ENCODE results near the gene BCL3. TPM values are rescaled to one million over a fixed set of nuclear protein-coding genes. Genes with fewer than 3 reads are reported as not detected.

Gene BCL3
- total RNA-seq, 1 experiment from 2014 or later = 2.2 TPM

DNA sequence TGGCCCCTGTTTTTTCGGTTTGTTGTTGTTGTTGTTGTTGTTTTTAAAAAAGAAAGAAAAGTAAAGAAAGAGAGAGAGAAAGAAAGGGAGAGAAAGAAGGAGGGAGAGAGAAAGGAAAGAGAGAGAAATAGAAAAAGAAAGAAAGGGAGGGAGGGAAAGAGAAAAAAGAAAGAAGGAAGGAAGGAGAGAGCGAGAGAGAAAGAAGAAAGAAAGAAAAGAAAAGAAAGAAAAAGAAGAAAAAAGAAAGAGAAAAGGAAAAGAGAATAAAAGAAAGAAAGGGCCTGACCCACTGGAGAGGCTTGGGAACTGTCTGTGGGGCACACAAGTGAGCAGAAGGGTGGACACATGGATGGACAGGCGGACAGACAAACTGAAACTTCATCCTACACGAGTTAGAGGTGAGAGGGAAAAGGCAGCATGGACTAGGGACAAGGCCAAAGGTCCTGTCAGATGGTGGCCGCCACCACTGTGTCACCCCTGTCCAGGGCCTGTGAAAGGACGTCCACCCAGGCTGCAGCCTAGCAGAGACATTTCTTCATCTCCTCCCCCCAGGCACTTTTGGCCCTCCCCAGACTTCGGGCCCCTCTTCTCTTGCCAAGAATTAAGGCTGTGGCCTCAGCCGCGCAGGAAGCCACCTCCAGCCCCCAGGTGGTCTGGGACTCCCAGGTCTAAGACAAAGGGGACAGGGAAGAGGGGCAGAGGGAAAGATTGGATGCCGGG is 51.3 kb downstream of the BCL3 start:
- Histone ChIP-seq H2BK120ac (ENCODE audit: low read depth, low read length, poor library complexity, severe bottlenecking) (no peak overlapping the region), H3K79me1 (ENCODE audit: insufficient read depth, low read depth, low read length, poor library complexity, severe bottlenecking) (no peaks in the 10 kb centered on the region), H4K5ac (ENCODE audit: insufficient read length, low read depth, low read length) (no peak overlapping the region), H4K20me1 (ENCODE audit: control insufficient read depth, insufficient read depth, insufficient read length) (no peaks in the 10 kb centered on the region), H3K4ac (ENCODE audit: low read depth, low read length) (no peak overlapping the region), H4K91ac (ENCODE audit: insufficient read length, low read depth, low read length) (no peak overlapping the region), H3K23me2 (ENCODE audit: insufficient read length, low read depth, low read length, poor library complexity, severe bottlenecking) (no peaks in the 10 kb centered on the region), H3K9ac (ENCODE audit: extremely low read depth, insufficient read length, low read length) (no peak overlapping the region), H3K14ac (ENCODE audit: insufficient read depth, low read length) (no peak overlapping the region), H3K79me2 (ENCODE audit: insufficient read depth, low read length) (no peaks in the 10 kb centered on the region), H2AK5ac (ENCODE audit: insufficient read length, low read length) (no peak overlapping the region), H3K4me1 (ENCODE audit: insufficient read depth, low read length) (peaks cover 3% of the 10 kb centered on the region; the same call in 1 of the 2 replicates), H3K56ac (ENCODE audit: insufficient read length, low read depth, low read length) (no peak overlapping the region), H2BK5ac (ENCODE audit: insufficient read length, low read length) (no peak overlapping the region), H2AFZ (ENCODE audit: low read length) (no peak overlapping the region), H3K27me3 (ENCODE audit: insufficient read depth, low read length) (peaks cover 10% of the 10 kb centered on the region), H3K18ac (ENCODE audit: insufficient read length, low read depth, low read length) (no peak overlapping the region), H2BK20ac (ENCODE audit: low read depth, low read length, poor library complexity, severe bottlenecking) (no peak overlapping the region), H3T11ph (ENCODE audit: low read length) (no peak overlapping the region), H3K9me3 (ENCODE audit: control insufficient read depth, low read depth, low read length) (no peaks in the 10 kb centered on the region), H2BK12ac (ENCODE audit: insufficient read length, low read depth, low read length) (no peak overlapping the region), H4K8ac (replicated peaks; ENCODE audit: insufficient read length, low read depth, low read length) (no peak overlapping the region), H3K27ac (ENCODE audit: insufficient read length, low read depth, low read length) (no peak overlapping the region), H3K23ac (ENCODE audit: insufficient read length, low read depth, low read length) (no peak overlapping the region), H3K4me2 (ENCODE audit: insufficient read depth, insufficient read length, low read length) (no peak overlapping the region), H2BK15ac (ENCODE audit: low read depth, low read length) (no peak overlapping the region)
- DNase-seq = no peak
- Mint-ChIP-seq H3K27ac (peak overlapping the region; percentile 23 to 86 (median 69); a peak in 6 of 7 replicates), H3K27me3 (ENCODE audit: low read depth) (peaks cover 25% of the 10 kb centered on the region), H3K36me3 (ENCODE audit: insufficient read depth in 1 of 3, low read depth in 3 of 3) (peaks cover 21 to 58% (median 43%) of the 10 kb centered on the region in 3 experiments), H3K4me1 (peaks cover 14 to 25% of the 10 kb centered on the region in 2 experiments), H3K4me3 (peak overlapping the region in 1 of 2 experiments; percentile 31; a peak in 2 of 5 replicates), H3K9me3 (no peaks in the 10 kb centered on the region)
- WGBS (ENCODE audit: extremely low coverage, insufficient read length, low lambda C conversion rate) = 100% methylated on average over 1 of the region's 10 CpGs
- TF ChIP-seq, protein P1, sequence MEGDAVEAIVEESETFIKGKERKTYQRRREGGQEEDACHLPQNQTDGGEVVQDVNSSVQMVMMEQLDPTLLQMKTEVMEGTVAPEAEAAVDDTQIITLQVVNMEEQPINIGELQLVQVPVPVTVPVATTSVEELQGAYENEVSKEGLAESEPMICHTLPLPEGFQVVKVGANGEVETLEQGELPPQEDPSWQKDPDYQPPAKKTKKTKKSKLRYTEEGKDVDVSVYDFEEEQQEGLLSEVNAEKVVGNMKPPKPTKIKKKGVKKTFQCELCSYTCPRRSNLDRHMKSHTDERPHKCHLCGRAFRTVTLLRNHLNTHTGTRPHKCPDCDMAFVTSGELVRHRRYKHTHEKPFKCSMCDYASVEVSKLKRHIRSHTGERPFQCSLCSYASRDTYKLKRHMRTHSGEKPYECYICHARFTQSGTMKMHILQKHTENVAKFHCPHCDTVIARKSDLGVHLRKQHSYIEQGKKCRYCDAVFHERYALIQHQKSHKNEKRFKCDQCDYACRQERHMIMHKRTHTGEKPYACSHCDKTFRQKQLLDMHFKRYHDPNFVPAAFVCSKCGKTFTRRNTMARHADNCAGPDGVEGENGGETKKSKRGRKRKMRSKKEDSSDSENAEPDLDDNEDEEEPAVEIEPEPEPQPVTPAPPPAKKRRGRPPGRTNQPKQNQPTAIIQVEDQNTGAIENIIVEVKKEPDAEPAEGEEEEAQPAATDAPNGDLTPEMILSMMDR (conservative IDR thresholded peaks at IDR 0.05) = no peak

Data from H9 (cell line).